OCI-LY3 (cell line): ENCODE results near the gene VPS13A.

Experiments
- CTCF ChIP-seq: fragments of 200-600, 300-600 bp; sonication (generic); IDR thresholded peaks from 2 replicates; pipeline ENCODE4 v1.5.1; 2014; ENCODE audit warnings: antibody characterized with exemption, low read length, low read depth
- EZH2phosphoT487 ChIP-seq: fragments of 200-600 bp; shearing (Covaris generic); IDR thresholded peaks from 2 replicates; pipeline ENCODE4 v1.6.1; 2018; ENCODE audit warnings: antibody characterized with exemption, mixed run types, low read depth

- TF ChIP-seq CTCF, result no peak
- TF ChIP-seq EZH2phosphoT487, result no peak
Observed at GRCh38 chr9:77152289-77152688, 25.0 kb upstream of the VPS13A start.
